Midbrain (tissue), 1 donor: ENCODE data around the gene CNTNAP2.

ENCODE experiments used
- DNase-seq: peaks from one replicate; lab custom pipeline; 2025; lab: John Stamatoyannopoulos, UW

Gene CNTNAP2

GRCh38 chr7:147014286-147014955 is 897.8 kb downstream of the CNTNAP2 start:
- DNase-seq = no peak

DNA sequence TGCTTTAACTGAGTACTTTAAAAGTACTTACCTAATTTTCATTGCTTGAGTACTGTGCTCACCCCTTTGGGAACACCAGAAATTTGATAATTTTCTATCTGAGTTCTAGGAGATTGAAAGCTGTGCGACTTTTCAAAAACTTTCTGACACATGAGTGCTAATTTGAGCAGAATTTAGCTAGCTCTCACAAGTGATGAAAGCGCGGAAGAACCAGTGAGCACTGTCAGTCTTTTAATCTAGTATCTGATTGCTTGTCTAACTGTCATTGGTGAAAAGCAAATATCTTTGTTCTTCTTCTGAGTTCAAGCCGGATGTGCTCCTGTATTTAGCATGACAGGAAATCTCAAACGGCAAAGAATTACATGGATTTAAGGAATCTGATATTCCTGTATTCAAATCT is 899.4 kb downstream of the CNTNAP2 start:
- DNase-seq = no peak

DNA sequence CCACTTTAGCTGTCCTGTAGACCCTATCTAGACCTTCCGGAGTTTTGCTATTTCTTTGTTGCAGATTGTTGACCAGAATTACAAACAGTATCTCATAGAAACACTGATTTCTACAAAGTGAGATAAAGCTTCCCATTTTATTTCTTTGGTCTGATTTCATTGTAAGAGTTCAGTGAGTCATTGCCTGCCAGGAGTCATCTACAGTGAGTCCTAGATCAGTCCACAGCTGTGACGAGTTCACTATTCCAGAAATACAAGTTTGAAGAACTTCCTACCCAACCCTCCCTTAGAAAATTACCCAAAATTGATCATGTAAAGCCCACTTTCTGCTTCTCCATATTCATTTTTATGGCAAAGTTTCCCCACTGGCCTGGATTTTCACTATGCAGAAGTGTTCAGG is 905.5 kb downstream of the CNTNAP2 start:
- no peak for DNase-seq

GRCh38 chr7:147023440-147023839 is 906.8 kb downstream of the CNTNAP2 start:
- DNase-seq = peak; percentile 5

DNA sequence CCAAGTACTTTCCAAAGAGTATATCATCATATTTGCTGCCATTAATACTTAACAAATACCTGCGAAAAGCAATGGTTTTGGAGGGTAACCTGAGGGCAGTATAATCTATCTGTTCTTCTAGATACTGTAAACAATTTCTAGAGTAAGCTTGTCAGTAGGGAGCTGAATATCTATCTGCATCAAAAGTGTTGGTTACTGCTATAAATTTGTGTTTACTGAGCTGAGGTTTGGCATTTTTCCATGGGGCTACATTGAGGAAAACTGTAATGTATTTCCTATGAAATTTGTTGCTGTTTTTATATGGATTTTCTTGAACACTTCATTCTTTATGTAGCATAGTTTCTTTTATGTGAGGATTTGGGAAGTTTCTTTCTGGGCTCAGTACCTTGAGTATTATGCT is 913.4 kb downstream of the CNTNAP2 start:
- no peak for DNase-seq

DNA sequence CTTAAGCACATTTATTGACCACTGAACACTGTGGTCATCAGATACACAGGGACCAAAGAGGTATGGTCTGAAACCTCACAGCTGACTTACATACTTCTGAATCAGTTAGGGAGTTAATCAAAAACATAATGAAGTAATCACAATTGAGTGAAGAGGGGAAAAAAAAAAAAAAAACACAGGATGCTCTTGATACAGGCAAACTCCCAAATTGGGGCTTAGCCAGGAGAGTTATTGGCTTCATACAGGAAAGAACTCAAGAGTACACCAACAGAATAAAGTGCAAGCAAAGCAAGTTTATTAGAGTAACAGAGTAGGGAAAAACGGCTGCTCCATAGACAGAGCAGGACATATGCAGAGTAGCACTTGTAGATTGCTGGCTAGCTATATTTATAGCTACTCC is 917.0 kb downstream of the CNTNAP2 start:
- DNase-seq = no peak

DNA sequence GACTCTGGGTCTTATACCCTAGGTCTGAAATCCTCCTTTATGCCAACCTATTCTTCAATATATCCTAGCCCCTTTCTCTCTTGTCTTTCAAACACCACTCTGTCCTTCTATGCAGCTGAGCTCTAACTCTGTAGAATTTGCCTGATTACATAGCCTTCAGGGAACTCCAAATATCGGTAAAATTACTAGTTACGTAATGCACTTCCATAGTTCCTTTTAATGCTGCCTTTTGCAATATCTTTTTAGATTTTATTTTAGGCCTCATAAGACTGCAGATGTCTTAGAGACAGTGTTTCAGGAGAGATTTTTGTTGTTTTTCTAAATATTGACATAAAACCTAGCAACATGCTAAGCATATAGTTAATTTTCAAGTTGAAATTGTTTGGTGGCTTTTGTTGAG is 924.8 kb downstream of the CNTNAP2 start:
- no peak for DNase-seq

GRCh38 chr7:147044941-147045340 is 928.3 kb downstream of the CNTNAP2 start:
- DNase-seq = no peak

GRCh38 chr7:147047696-147048095 is 931.1 kb downstream of the CNTNAP2 start:
- no peak for DNase-seq

DNA sequence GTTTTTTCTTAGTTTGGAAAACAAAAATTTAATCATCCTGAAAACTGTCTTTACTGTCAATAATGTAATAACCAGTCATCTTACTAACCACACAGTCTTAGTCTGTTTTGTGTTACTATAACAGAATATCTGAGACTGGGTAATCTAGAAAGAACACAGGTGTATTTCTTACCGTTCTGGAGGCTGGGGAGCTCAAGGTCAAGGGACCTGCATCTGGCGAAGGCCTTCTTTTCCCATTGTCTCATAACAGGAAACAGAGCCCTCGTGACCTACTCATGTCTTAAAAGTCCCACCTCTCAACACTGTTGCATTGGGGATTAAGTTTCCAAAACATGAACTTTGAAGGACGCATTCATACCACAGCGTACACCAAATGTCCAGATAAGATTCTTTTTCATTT is 932.3 kb downstream of the CNTNAP2 start:
- DNase-seq = no peak

DNA sequence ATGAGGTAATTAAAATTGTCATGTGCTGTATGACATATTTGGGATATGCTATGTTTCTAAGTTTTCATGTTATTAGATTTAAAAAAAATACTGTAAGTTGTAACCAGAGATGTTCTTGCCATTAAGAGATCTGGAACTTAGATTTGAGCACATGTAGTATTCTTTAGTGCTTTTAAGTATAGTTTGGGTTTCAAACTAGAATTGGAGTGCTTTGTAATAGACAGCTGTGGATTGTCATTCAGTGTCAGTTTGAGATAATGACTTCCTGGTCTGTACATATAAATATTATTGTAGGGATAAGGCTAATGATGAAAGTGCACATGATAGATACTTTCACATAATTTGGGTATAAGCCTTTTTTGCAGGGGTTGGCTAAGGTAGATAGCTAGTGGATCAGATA is 936.2 kb downstream of the CNTNAP2 start:
- no peak for DNase-seq

GRCh38 chr7:147053746-147054145 is 937.1 kb downstream of the CNTNAP2 start:
- no peak for DNase-seq

DNA sequence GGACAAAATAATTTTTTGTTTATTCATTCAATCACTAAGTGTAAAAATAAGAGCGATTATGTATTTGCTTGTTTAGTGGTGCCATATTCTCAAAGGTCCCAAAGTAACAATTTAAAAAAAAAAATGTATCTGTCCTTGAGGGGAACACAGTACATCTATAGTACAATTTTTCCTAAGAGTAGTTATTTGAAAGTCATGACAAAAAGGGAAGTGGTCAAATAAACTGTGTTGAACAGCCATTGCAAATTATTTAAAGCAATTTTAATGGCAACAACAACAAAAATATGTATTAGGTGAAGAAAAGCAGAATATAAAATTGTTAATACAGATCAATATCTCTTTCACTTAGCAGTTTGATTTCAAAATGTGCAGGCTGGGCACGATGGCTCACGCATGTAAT is 943.5 kb downstream of the CNTNAP2 start:
- no peak for DNase-seq

- no peak for DNase-seq
These were observed 946.3 kb downstream of the CNTNAP2 start for GRCh38 chr7:147062897-147063296.

DNA sequence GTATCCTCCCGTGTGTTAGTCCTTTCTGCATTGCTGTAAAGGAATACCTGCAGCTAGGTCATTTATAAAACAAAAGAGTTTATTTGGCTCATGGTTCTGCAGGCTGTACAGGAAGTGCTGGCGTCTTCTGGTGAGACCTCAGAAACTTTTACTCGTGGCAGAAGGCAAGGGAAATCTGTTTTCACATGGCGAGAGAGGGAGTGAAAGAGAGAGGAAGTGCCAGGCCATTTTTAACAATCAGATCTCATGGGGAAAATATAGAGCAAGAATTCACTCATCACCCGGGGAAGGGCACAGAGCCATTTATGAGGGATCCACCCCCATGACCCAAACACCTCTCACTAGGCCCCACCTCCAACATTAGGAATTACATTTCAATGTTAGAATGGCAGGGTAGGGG is 952.2 kb downstream of the CNTNAP2 start:
- no peak for DNase-seq

DNA sequence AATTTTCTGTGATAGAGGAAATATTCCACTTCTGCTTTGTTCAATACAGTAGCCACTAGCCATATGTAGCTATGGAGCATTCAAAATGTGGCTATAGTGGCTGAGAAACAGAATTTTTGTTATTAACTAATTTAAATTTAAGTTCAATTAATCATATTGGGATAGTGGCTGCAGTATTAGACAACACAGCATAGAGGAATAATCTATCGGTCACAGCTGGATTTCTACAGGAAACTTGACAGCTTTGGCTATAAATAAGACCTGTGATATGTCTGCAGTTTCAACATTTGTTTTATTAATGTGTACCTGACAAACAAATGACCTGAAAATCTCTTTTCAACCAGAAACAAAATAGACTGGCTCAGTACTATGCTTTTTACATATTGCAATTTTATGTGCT is 953.2 kb downstream of the CNTNAP2 start:
- DNase-seq = no peak

GRCh38 chr7:147070886-147071285 is 954.3 kb downstream of the CNTNAP2 start:
- DNase-seq = no peak

DNA sequence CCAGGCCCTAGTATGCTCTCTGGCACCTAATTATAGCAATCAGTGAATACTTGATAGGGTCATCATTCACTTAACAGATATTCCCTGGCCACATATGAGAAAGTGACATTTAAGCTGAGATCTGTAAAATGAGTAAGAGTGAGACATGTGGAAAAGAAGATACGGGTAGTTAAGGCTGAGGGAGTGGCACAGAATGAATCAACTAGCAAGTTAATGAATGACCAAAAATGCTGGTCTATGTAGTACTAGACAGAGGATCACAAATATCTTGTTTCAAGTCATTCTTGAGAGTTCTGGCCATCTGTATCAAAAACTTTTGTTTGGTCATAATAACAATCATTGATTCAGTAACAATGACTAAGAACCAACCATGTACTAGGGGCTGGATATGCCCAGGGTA is 954.9 kb downstream of the CNTNAP2 start:
- DNase-seq = no peak

DNA sequence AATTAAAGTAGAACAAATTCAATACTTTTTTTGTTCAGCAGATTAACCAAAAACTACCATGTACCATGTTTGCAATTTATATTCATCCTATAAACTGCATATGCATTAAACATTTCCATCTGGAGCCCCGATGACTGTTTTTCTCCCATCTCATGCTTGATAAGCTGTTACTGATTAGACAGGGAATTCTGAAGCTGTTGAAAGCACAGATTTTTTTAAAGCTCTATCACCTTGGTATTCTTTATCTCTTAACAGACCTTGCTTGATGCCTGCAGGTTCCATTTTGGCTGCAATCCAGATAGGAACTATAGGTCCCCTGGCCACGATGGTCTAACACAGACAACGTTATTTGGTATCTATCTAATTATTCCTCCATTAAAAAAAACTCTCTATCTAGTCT is 961.7 kb downstream of the CNTNAP2 start:
- DNase-seq = no peak

- no peak for DNase-seq
These were observed 962.5 kb downstream of the CNTNAP2 start for GRCh38 chr7:147079083-147079482.

- no peak for DNase-seq
These were observed 963.4 kb downstream of the CNTNAP2 start for GRCh38 chr7:147079921-147080420.

GRCh38 chr7:147081117-147081516 is 964.5 kb downstream of the CNTNAP2 start:
- DNase-seq = no peak

- DNase-seq = no peak
These were observed 972.5 kb downstream of the CNTNAP2 start for GRCh38 chr7:147089051-147089461.

DNA sequence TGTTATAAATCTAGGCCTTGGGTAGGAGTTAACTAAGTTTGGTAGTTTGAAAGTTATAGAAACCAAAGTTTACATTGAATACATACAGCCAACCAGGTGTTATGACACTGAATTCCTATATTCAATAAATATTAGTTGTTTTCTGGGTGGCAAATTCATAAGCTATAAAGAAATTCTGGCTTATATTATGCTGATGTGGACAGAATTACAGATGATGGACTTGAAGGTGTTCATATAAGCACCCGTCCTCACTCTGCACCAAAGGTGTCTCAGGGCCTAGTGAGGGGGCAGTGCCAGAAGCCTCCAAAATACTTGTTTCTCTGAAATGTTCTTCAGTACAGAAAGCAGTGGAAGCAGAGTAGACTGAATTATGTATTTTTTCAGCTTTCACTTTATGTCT is 973.0 kb downstream of the CNTNAP2 start:
- DNase-seq = no peak
